GM23248 (cell line): ENCODE measurements around the gene TSSC4.

Source experiments
- EZH2 ChIP-seq: fragments of 200-600 bp; sonication (generic); IDR thresholded peaks from 2 replicates; pipeline ENCODE4 v1.6.1; 2018; ENCODE audit warnings: antibody characterized with exemption, mild to moderate bottlenecking; ENCODE audit not compliant: insufficient read depth, poor library complexity, severe bottlenecking
- EZH2phosphoT487 ChIP-seq: fragments of 200-600 bp; sonication (generic); IDR thresholded peaks from 2 replicates; pipeline ENCODE4 v1.6.1; 2018; ENCODE audit warnings: antibody characterized with exemption, moderate library complexity, mild to moderate bottlenecking, low read depth; ENCODE audit not compliant: insufficient read depth

GRCh38 chr11:2418693-2419360 lies 18.3 kb downstream of the TSSC4 start:
- TF ChIP-seq EZH2 (no peak), EZH2phosphoT487 (no peak)
